Bronchial epithelial cell (primary cell): Measurements from ENCODE around the gene NACAD. TPM values are rescaled to one million over a fixed set of nuclear protein-coding genes. Genes with fewer than 3 reads are reported as not detected.

Experiments
- DNase-seq: peaks from one replicate; pipeline ENCODE4 v3.0.0-alpha.2; 2010; ENCODE audit warnings: low read depth
- FAIRE-seq: peaks from 2 replicates; lab custom pipeline; 2011; peaks lifted over from hg19 to GRCh38; lab: Jason Lieb, UNC
- H3K27me3 ChIP-seq: 2 replicates; pipeline ENCODE4 v1.5.1; 2011; ENCODE audit warnings: low read length; ENCODE audit not compliant: control insufficient read depth, insufficient read depth
- H3K36me3 ChIP-seq: 2 replicates; pipeline ENCODE4 v1.5.1; 2011; ENCODE audit warnings: low read length; ENCODE audit not compliant: control insufficient read depth, insufficient read depth
- H3K4me3 ChIP-seq: 2 replicates; pipeline ENCODE4 v1.5.1; 2011; ENCODE audit warnings: mild to moderate bottlenecking, low read depth, low read length, control low read depth
- total RNA-seq: library from RNA; depleted of rRNA; stranded (reverse); fragments of >200 nt; gene quantifications from 2 replicates; pipeline ENCODE4 v1.2.1, GENCODE V29; 2014
- TF ChIP-seq, protein P1 (sequence below): IDR thresholded peaks from 2 replicates; pipeline ENCODE4 v1.5.1; 2011; ENCODE audit warnings: mild to moderate bottlenecking, moderate library complexity, low read length, control low read depth, inconsistent platforms; ENCODE audit not compliant: insufficient read depth, severe bottlenecking

The NACAD gene
- total RNA-seq, 1 donor from 2014 or later: under 0.01 TPM

DNA sequence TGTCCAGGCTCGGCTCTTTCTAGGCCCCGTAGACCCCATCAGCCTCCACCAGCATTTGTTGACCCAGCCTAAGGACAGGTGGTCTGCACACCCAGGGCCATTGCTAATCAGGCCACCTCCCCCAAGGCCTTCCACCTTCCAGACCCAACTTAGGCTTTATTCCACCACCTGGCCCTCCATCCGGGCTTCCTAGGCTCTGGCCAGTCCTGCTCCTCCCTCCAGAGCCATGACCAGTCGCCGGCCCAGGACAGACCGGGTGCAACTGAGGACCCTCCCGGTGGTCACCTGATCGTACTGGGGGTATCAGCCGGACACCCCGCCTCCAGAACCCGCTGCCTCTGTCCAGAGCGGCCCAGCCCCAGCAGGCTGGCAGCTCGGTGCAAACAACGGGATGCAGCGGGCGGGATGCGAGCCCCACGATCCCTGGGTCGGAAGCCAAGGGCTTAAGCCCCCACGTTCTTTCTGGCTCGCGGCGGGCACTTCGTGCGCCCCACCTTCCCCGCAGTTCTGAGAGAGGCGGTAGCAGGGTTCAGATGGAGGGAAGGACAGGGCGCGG, 545 bp downstream of the NACAD start:
- H3K4me3 ChIP-seq: no peak overlapping the region
- TF ChIP-seq, protein P1, sequence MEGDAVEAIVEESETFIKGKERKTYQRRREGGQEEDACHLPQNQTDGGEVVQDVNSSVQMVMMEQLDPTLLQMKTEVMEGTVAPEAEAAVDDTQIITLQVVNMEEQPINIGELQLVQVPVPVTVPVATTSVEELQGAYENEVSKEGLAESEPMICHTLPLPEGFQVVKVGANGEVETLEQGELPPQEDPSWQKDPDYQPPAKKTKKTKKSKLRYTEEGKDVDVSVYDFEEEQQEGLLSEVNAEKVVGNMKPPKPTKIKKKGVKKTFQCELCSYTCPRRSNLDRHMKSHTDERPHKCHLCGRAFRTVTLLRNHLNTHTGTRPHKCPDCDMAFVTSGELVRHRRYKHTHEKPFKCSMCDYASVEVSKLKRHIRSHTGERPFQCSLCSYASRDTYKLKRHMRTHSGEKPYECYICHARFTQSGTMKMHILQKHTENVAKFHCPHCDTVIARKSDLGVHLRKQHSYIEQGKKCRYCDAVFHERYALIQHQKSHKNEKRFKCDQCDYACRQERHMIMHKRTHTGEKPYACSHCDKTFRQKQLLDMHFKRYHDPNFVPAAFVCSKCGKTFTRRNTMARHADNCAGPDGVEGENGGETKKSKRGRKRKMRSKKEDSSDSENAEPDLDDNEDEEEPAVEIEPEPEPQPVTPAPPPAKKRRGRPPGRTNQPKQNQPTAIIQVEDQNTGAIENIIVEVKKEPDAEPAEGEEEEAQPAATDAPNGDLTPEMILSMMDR: no peak

DNA sequence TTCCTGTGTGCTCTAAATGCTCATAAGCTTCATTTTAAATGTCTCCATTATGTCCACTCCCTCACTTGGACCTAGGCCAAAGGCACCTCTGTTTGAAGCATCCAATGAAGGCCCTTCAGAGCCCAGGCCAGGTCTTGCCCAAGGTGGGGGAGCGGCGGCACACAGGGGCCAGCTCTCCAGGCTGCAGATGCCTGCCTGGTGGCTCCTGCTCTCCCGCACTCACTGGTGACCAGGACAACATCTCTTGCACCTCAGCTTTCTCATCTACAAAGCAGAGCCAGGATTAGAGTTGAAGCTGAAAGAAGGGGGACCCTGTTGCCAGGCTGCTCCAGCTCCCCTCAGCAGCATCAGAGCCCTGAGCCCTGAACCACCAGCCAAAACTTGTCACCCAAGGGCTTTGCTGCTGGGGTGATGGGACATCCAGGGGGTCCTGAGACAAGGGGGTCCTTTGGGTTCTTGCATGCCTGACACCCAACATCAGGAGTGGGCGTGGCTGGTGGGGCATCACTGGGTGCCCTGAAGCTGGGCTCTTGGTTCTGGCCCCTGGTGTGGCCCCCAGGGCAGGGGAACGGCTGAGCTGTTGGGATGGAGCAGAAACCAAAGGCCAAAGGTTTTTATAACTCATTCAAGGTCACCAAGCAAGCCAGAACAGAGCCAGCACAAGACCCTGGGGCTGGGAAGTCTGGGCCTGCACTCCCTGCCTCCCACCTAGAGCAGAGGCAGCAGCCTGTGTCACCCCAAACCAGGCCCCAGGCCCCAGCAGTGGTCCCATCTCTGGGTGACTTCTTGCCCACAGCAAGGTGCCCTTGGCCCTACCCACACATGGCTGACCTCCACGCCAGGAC, 1.2 kb downstream of the NACAD start:
- no peak overlapping the region for H3K4me3 ChIP-seq
- no peak for FAIRE-seq

More for the DNA sequence above, 545 bp downstream of the NACAD start:
- no peak for DNase-seq
- no peak for FAIRE-seq
- H3K27me3 ChIP-seq: no peaks in the 10 kb centered on the region
- H3K36me3 ChIP-seq: no peaks in the 10 kb centered on the region

DNA sequence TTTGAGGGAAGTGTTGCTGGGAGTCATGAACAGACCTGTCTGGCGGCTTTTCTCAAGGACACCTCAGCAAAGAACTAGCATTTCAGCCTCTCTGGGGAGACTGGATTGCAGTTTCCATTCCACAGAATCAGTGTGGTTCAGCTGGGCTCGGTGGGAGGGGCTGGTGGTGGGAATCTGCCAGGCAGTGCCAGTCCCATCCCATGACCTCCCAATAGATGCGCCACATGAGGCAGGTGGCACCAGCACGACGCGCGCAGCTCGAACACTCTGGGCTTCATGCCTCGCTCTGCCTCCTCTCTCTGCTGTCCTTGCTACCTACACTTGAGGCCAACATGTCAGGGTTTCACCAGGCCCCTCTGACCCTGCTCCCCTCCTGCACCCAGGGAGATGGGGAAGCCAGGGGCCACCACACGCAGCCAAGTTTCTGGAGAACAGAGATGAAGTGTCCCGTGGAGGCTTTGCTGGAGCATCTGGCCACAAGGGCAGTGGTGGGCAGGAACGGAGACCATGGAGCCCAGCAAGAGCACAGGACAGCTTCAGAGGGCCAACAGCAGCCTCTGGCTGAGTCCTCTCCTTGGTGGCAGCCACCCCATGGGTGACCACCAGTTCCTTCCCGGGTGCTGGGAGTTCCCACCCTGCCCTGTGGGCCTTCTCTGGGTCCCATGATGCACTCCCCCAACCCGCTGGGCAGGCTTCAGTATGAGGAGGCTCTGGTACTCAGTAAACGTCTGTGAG, 2.3 kb downstream of the NACAD start:
- no peaks in the 10 kb centered on the region for H3K36me3 ChIP-seq
- FAIRE-seq: no peak
- no peak for DNase-seq
- no peaks in the 10 kb centered on the region for H3K27me3 ChIP-seq
- TF ChIP-seq, protein P1: no peak
- H3K4me3 ChIP-seq: no peak overlapping the region

More for the DNA sequence above, 1.2 kb downstream of the NACAD start:
- Histone ChIP-seq H3K36me3 (no peaks in the 10 kb centered on the region), H3K27me3 (no peaks in the 10 kb centered on the region)
- TF ChIP-seq, protein P1: no peak
- DNase-seq: no peak

DNA sequence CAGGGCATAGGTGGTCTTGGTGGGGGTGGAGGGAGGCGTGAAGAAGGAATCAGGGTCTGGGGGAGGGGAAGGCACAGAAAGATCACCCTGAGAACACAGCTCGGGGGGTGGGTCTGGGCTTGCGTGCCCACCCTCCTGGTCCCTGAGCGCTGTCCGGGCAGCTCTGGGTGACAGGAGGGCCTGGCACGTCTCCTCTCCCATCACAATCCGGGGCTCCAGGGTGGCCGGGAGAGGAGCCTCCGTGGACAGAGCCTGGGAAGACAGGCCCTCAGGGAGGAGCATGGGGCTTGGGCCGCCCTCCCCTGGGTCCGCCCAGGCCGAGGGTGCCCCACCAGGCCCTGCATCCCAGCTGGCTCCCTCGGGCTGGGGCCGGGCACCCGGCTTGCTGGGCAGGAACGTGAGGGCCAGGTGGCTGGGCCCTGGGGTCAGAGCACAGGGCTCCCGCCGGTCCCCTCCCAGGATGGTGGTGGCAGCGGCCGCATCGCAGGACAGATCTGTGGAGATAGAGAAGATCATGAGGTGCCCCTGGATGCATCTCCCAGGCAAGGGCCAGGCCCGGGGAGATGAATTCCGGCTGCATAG, 3.1 kb downstream of the NACAD start:
- TF ChIP-seq, protein P1: no peak

DNA sequence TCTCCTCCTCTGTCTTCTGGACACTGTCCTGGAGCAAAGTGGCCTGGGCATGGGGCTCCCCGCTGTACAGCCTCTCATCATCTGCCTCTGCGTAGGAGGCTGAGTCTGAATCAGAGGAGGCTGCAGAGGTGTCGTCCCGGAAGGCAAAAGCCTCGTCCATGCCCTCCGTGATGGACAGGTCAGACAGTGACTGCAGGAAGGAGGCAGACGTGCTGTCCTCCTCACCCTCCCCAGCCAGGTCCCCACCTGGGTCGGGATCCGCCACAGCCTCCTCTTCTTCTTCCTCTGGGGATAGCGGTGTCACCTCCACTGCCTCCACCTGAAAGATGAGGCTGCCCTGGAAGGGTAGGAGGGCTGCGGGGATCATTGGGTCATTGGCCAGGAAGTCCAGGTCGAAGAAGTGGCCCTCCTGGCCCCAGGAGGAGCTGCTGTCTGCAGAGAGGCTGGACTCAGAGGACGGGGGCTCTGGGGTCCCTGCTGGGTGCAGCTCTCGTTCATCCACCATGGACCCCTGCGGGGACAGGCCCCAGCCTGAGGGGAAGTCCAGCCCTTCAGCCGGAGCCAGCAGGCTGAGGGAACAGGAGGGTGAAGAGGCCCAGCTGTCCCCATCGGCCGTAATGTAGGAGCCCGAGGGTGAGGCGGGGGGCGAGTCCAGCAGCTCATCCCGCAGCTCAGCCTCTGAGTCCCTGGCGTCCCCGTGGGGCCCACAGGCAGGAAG, 3.7 kb downstream of the NACAD start:
- DNase-seq: no peak
- FAIRE-seq: no peak
- H3K4me3 ChIP-seq: no peak overlapping the region
- TF ChIP-seq, protein P1: no peak
- H3K36me3 ChIP-seq: no peaks in the 10 kb centered on the region
- H3K27me3 ChIP-seq: no peaks in the 10 kb centered on the region

More for the DNA sequence above, 3.1 kb downstream of the NACAD start:
- H3K4me3 ChIP-seq: no peak overlapping the region
- no peaks in the 10 kb centered on the region for H3K36me3 ChIP-seq
- DNase-seq (no peak), FAIRE-seq (no peak)
- no peaks in the 10 kb centered on the region for H3K27me3 ChIP-seq
